Measurements from ENCODE around the gene IFT27.

DNA sequence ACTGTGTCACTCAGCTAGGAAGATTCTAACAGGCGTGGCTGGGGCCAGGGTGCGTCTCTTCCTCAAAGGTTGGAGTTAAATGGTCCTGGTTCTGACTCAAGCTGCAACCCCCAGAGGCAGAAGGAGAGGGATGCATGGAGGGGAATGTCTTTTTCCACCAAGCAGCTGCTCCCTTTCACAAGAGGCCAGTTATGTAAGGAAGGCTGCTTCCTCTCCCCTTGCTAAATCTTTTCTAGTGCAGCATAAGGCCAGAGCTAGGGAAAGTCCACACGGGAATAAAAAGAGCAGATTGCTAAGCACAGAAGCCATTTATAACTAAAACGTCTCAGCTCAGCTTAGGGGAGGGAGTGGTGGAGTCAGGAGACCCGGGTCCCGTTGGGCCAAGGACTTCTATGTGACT, 30.9 kb upstream of the IFT27 start:
- TF ChIP-seq, protein P1, sequence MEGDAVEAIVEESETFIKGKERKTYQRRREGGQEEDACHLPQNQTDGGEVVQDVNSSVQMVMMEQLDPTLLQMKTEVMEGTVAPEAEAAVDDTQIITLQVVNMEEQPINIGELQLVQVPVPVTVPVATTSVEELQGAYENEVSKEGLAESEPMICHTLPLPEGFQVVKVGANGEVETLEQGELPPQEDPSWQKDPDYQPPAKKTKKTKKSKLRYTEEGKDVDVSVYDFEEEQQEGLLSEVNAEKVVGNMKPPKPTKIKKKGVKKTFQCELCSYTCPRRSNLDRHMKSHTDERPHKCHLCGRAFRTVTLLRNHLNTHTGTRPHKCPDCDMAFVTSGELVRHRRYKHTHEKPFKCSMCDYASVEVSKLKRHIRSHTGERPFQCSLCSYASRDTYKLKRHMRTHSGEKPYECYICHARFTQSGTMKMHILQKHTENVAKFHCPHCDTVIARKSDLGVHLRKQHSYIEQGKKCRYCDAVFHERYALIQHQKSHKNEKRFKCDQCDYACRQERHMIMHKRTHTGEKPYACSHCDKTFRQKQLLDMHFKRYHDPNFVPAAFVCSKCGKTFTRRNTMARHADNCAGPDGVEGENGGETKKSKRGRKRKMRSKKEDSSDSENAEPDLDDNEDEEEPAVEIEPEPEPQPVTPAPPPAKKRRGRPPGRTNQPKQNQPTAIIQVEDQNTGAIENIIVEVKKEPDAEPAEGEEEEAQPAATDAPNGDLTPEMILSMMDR (conservative IDR thresholded peaks at IDR 0.05) = no peak
- no peak for TF ChIP-seq ZFX (IDR thresholded peaks at IDR 0.05)

Measured in C4-2B (cell line).